Head of caudate nucleus (tissue), 42 donors: ENCODE results near the gene WDR59.
"Not testable (repeated sequence)": the region's sequence is repeated elsewhere in the genome, so short reads cannot be mapped to it uniquely, and the experiment has no call there.

Experiments
- DNase-seq, 42 donors: peaks; one replicate each; pipeline versions ENCODE4 v3.0.0 to v3.0.0-alpha.2; 2020 to 2021; ENCODE audit warnings: mixed read lengths in 7 of 42
- intact Hi-C: fragments of 100-400 bp; cut with DNase I; formaldehyde crosslinking; loops from one replicate; pipeline ENCODE4 v1.15.0; 2022

Gene WDR59

GRCh38 chr16:74877706-74878105 is 107.2 kb downstream of the WDR59 start:
- no peak for DNase-seq
- intact Hi-C loops, result no loop called here

GRCh38 chr16:74874912-74875546 is 109.9 kb downstream of the WDR59 start:
- intact Hi-C loops, result no loop called here

GRCh38 chr16:74874123-74874522 is 110.8 kb downstream of the WDR59 start:
- intact Hi-C loops, result no loop called here
- no peak for DNase-seq

More at GRCh38 chr16:74874912-74875546, 109.9 kb downstream of the WDR59 start:
- DNase-seq, result no peak

- DNase-seq, result no peak
- intact Hi-C loops, result no loop called here
Measured at GRCh38 chr16:74872302-74872701, 112.6 kb downstream of the WDR59 start.

GRCh38 chr16:74871608-74872007 is 113.3 kb downstream of the WDR59 start:
- intact Hi-C loops, result no loop called here
- DNase-seq, result no peak

GRCh38 chr16:74868501-74868900 is 116.4 kb downstream of the WDR59 start:
- DNase-seq, result no peak

GRCh38 chr16:74868035-74868434 is 116.9 kb downstream of the WDR59 start:
- DNase-seq, result no peak
- intact Hi-C loops, result no loop called here

More at GRCh38 chr16:74868501-74868900, 116.4 kb downstream of the WDR59 start:
- intact Hi-C loops, result no loop called here

- DNase-seq, result no peak
- intact Hi-C loops, result no loop called here
Measured at GRCh38 chr16:74867281-74867849, 117.6 kb downstream of the WDR59 start.

GRCh38 chr16:74865922-74866598 is 118.9 kb downstream of the WDR59 start:
- intact Hi-C loops, result no loop called here
- no peak for DNase-seq

- peak in 20 of 42 donors; percentile 5 to 64 (median 25) for DNase-seq
- intact Hi-C loops, result loop anchor here (5.0 kb wide), 1 partner anchor 155 kb away; no protein-coding TSS in a partner anchor
Measured at GRCh38 chr16:74862743-74863244, 122.1 kb downstream of the WDR59 start.

- intact Hi-C loops, result no loop called here
- no peak for DNase-seq
Measured at GRCh38 chr16:74852500-74852875, 132.4 kb downstream of the WDR59 start.

GRCh38 chr16:74850027-74850426 is 134.9 kb downstream of the WDR59 start:
- DNase-seq, result no peak
- intact Hi-C loops, result no loop called here

GRCh38 chr16:74847202-74847601 is 137.7 kb downstream of the WDR59 start:
- intact Hi-C loops, result no loop called here
- DNase-seq, result no peak

GRCh38 chr16:74846714-74847113 is 138.2 kb downstream of the WDR59 start:
- no peak for DNase-seq
- intact Hi-C loops, result no loop called here

GRCh38 chr16:74844041-74844980 is 140.6 kb downstream of the WDR59 start:
- intact Hi-C loops, result no loop called here
- no peak for DNase-seq

- DNase-seq, intact Hi-C loops: not testable (repeated sequence)
Measured at GRCh38 chr16:74843381-74844035, 141.4 kb downstream of the WDR59 start.

- no peak for DNase-seq
- intact Hi-C loops, result no loop called here
Measured at GRCh38 chr16:74842413-74842812, 142.5 kb downstream of the WDR59 start.

- DNase-seq, result no peak
- intact Hi-C loops, result no loop called here
Measured at GRCh38 chr16:74841904-74842303, 143.0 kb downstream of the WDR59 start.

- no peak for DNase-seq
- intact Hi-C loops, result no loop called here
Measured at GRCh38 chr16:74841469-74841868, 143.5 kb downstream of the WDR59 start.
